ENCODE results near the gene FZD7. TPM values are rescaled to one million over a fixed set of nuclear protein-coding genes. Genes with fewer than 3 reads are reported as not detected.

FZD7 gene
- total RNA-seq, 1 donor from 2014 or later: 1.5 TPM

GRCh38 chr2:202049092-202049728 lies 15.6 kb downstream of the FZD7 start:
- Mint-ChIP-seq H3K36me3 (ENCODE audit: low read depth) (no peaks in the 10 kb centered on the region), H3K9me3 (no peaks in the 10 kb centered on the region), H3K27me3 (ENCODE audit: insufficient read depth) (peaks cover 28% of the 10 kb centered on the region), H3K27ac (no peak overlapping the region), H3K4me1 (ENCODE audit: low read depth) (no peaks in the 10 kb centered on the region), H3K4me3 (no peak overlapping the region)
- DNase-seq (ENCODE audit: low spot score): no peak
- intact Hi-C loops (cut with micrococcal nuclease): no loop called here

GRCh38 chr2:202049840-202050239 lies 16.2 kb downstream of the FZD7 start:
- Mint-ChIP-seq H3K4me3 (no peak overlapping the region), H3K36me3 (ENCODE audit: low read depth) (no peaks in the 10 kb centered on the region), H3K9me3 (no peaks in the 10 kb centered on the region), H3K27ac (no peak overlapping the region), H3K27me3 (ENCODE audit: insufficient read depth) (peaks cover 26% of the 10 kb centered on the region), H3K4me1 (ENCODE audit: low read depth) (no peaks in the 10 kb centered on the region)
- intact Hi-C loops (cut with micrococcal nuclease): no loop called here
- no peak for DNase-seq (ENCODE audit: low spot score)

GRCh38 chr2:202050652-202051051 lies 17.0 kb downstream of the FZD7 start:
- intact Hi-C loops (cut with micrococcal nuclease): no loop called here
- H3K4me3 Mint-ChIP-seq: no peak overlapping the region

GRCh38 chr2:202051499-202052161 lies 18.0 kb downstream of the FZD7 start:
- Mint-ChIP-seq H3K4me3 (no peak overlapping the region), H3K4me1 (ENCODE audit: low read depth) (no peaks in the 10 kb centered on the region)
- intact Hi-C loops (cut with micrococcal nuclease): no loop called here

More at GRCh38 chr2:202050652-202051051, 17.0 kb downstream of the FZD7 start:
- Mint-ChIP-seq H3K27ac (no peak overlapping the region), H3K36me3 (ENCODE audit: low read depth) (no peaks in the 10 kb centered on the region), H3K27me3 (ENCODE audit: insufficient read depth) (peaks cover 25% of the 10 kb centered on the region), H3K9me3 (no peaks in the 10 kb centered on the region), H3K4me1 (ENCODE audit: low read depth) (no peaks in the 10 kb centered on the region)
- no peak for DNase-seq (ENCODE audit: low spot score)

GRCh38 chr2:202052235-202052634 lies 18.6 kb downstream of the FZD7 start:
- Mint-ChIP-seq H3K9me3 (no peaks in the 10 kb centered on the region), H3K36me3 (ENCODE audit: low read depth) (no peaks in the 10 kb centered on the region), H3K27me3 (ENCODE audit: insufficient read depth) (peaks cover 30% of the 10 kb centered on the region), H3K27ac (no peak overlapping the region), H3K4me3 (no peak overlapping the region), H3K4me1 (ENCODE audit: low read depth) (no peaks in the 10 kb centered on the region)
- intact Hi-C loops (cut with micrococcal nuclease): no loop called here
- no peak for DNase-seq (ENCODE audit: low spot score)

More at GRCh38 chr2:202051499-202052161, 18.0 kb downstream of the FZD7 start:
- H3K9me3 Mint-ChIP-seq: no peaks in the 10 kb centered on the region
- H3K36me3 Mint-ChIP-seq (ENCODE audit: low read depth): no peaks in the 10 kb centered on the region
- peaks cover 28% of the 10 kb centered on the region for H3K27me3 Mint-ChIP-seq (ENCODE audit: insufficient read depth)
- no peak overlapping the region for H3K27ac Mint-ChIP-seq
- DNase-seq (ENCODE audit: low spot score): no peak

- Mint-ChIP-seq H3K27ac (no peak overlapping the region), H3K36me3 (ENCODE audit: low read depth) (no peaks in the 10 kb centered on the region), H3K4me1 (ENCODE audit: low read depth) (no peaks in the 10 kb centered on the region), H3K9me3 (no peaks in the 10 kb centered on the region), H3K27me3 (ENCODE audit: insufficient read depth) (peaks cover 32% of the 10 kb centered on the region), H3K4me3 (no peak overlapping the region)
- DNase-seq (ENCODE audit: low spot score): no peak
- intact Hi-C loops (cut with micrococcal nuclease): no loop called here
These were observed 21.0 kb downstream of the FZD7 start for GRCh38 chr2:202054679-202055078.

- Mint-ChIP-seq H3K4me3 (no peak overlapping the region), H3K27me3 (ENCODE audit: insufficient read depth) (peaks cover 29% of the 10 kb centered on the region), H3K36me3 (ENCODE audit: low read depth) (no peaks in the 10 kb centered on the region), H3K4me1 (ENCODE audit: low read depth) (no peaks in the 10 kb centered on the region), H3K9me3 (no peaks in the 10 kb centered on the region), H3K27ac (no peak overlapping the region)
- intact Hi-C loops (cut with micrococcal nuclease): no loop called here
- DNase-seq (ENCODE audit: low spot score): no peak
These were observed 23.0 kb downstream of the FZD7 start for GRCh38 chr2:202056611-202057010.

- no peak for DNase-seq (ENCODE audit: low spot score)
- Mint-ChIP-seq H3K36me3 (ENCODE audit: low read depth) (no peaks in the 10 kb centered on the region), H3K4me3 (no peak overlapping the region), H3K9me3 (no peaks in the 10 kb centered on the region), H3K27ac (no peak overlapping the region), H3K4me1 (ENCODE audit: low read depth) (no peaks in the 10 kb centered on the region), H3K27me3 (ENCODE audit: insufficient read depth) (peaks cover 21% of the 10 kb centered on the region)
- intact Hi-C loops (cut with micrococcal nuclease): no loop called here
These were observed 26.6 kb downstream of the FZD7 start for GRCh38 chr2:202060218-202060617.

- intact Hi-C loops (cut with micrococcal nuclease): no loop called here
- no peak for DNase-seq (ENCODE audit: low spot score)
- H3K27me3 Mint-ChIP-seq (ENCODE audit: insufficient read depth): peaks cover 17% of the 10 kb centered on the region
- no peak overlapping the region for H3K4me3 Mint-ChIP-seq
- H3K4me1 Mint-ChIP-seq (ENCODE audit: low read depth): no peaks in the 10 kb centered on the region
- no peak overlapping the region for H3K27ac Mint-ChIP-seq
- H3K36me3 Mint-ChIP-seq (ENCODE audit: low read depth): no peaks in the 10 kb centered on the region
- no peaks in the 10 kb centered on the region for H3K9me3 Mint-ChIP-seq
These were observed 28.0 kb downstream of the FZD7 start for GRCh38 chr2:202061695-202062094.

GRCh38 chr2:202064171-202064880 lies 30.7 kb downstream of the FZD7 start:
- H3K27ac Mint-ChIP-seq: no peak overlapping the region
- H3K4me1 Mint-ChIP-seq (ENCODE audit: low read depth): no peaks in the 10 kb centered on the region
- DNase-seq (ENCODE audit: low spot score): no peak
- H3K4me3 Mint-ChIP-seq: no peak overlapping the region
- no peaks in the 10 kb centered on the region for H3K36me3 Mint-ChIP-seq (ENCODE audit: low read depth)
- peaks cover 13% of the 10 kb centered on the region for H3K27me3 Mint-ChIP-seq (ENCODE audit: insufficient read depth)
- intact Hi-C loops (cut with micrococcal nuclease): no loop called here
- H3K9me3 Mint-ChIP-seq: no peaks in the 10 kb centered on the region

GRCh38 chr2:202064881-202065230 lies 31.2 kb downstream of the FZD7 start:
- Mint-ChIP-seq H3K36me3 (ENCODE audit: low read depth) (no peaks in the 10 kb centered on the region), H3K27me3 (ENCODE audit: insufficient read depth) (peaks cover 8% of the 10 kb centered on the region), H3K27ac (no peak overlapping the region), H3K4me3 (no peak overlapping the region), H3K9me3 (no peaks in the 10 kb centered on the region), H3K4me1 (ENCODE audit: low read depth) (no peaks in the 10 kb centered on the region)
- intact Hi-C loops (cut with micrococcal nuclease): no loop called here
- DNase-seq (ENCODE audit: low spot score): no peak

- no peak for DNase-seq (ENCODE audit: low spot score)
- H3K4me1 Mint-ChIP-seq (ENCODE audit: low read depth): no peaks in the 10 kb centered on the region
- H3K9me3 Mint-ChIP-seq: no peaks in the 10 kb centered on the region
- peaks cover 5% of the 10 kb centered on the region for H3K27me3 Mint-ChIP-seq (ENCODE audit: insufficient read depth)
- H3K27ac Mint-ChIP-seq: no peak overlapping the region
- H3K36me3 Mint-ChIP-seq (ENCODE audit: low read depth): no peaks in the 10 kb centered on the region
- intact Hi-C loops (cut with micrococcal nuclease): no loop called here
- H3K4me3 Mint-ChIP-seq: no peak overlapping the region
These were observed 32.2 kb downstream of the FZD7 start for GRCh38 chr2:202065876-202066275.

- Mint-ChIP-seq H3K36me3 (ENCODE audit: low read depth) (no peaks in the 10 kb centered on the region), H3K4me1 (ENCODE audit: low read depth) (no peaks in the 10 kb centered on the region), H3K4me3 (no peak overlapping the region), H3K9me3 (no peaks in the 10 kb centered on the region), H3K27ac (no peak overlapping the region), H3K27me3 (ENCODE audit: insufficient read depth) (peaks cover 5% of the 10 kb centered on the region)
- intact Hi-C loops (cut with micrococcal nuclease): no loop called here
- no peak for DNase-seq (ENCODE audit: low spot score)
These were observed 33.2 kb downstream of the FZD7 start for GRCh38 chr2:202066875-202067274.
